Measurements from ENCODE around the gene PPARD. TPM values are rescaled to one million over a fixed set of nuclear protein-coding genes. Genes with fewer than 3 reads are reported as not detected.

The PPARD gene
- total RNA-seq, 1 donor from 2014 or later = 20.8 TPM

DNA sequence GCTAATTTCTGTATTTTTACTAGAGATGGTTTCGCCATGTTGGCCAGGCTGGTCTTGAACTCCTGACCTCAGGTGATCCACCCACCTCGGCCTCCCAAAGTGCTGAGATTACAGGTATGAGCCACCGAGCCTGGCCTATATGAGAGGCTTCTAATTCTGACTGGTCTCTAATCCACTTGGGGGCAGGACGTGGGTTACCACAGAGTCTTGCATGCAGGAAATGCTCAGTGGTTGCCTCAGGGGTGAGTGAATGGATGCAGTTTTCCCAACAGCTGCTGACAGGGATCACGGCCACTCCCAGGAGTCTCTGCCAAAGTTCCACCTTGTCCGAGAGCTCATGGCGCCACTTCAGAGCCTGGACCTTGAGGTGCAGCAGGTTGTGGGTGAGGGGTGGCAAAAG is 103.3 kb downstream of the PPARD start:
- H3K27me3 Mint-ChIP-seq (ENCODE audit: low read depth) = peaks cover 4% of the 10 kb centered on the region
- no peak overlapping the region for H3K27ac Mint-ChIP-seq
- no peak for TF ChIP-seq CTCF (IDR thresholded peaks at IDR 0.05; ENCODE audit: unreplicated experiment)
- H3K36me3 Mint-ChIP-seq = no peaks in the 10 kb centered on the region
- no peak overlapping the region for H3K4me3 Mint-ChIP-seq
- no peak for DNase-seq (ENCODE audit: low spot score in 2 of 2, unreplicated experiment in 2 of 2)
- no peaks in the 10 kb centered on the region for H3K9me3 Mint-ChIP-seq
- no peaks in the 10 kb centered on the region for H3K4me1 Mint-ChIP-seq

- TF ChIP-seq CTCF (IDR thresholded peaks at IDR 0.05; ENCODE audit: unreplicated experiment) = no peak
- peaks cover 4% of the 10 kb centered on the region for H3K27me3 Mint-ChIP-seq (ENCODE audit: low read depth)
- H3K4me1 Mint-ChIP-seq = peaks cover 16% of the 10 kb centered on the region
- no peaks in the 10 kb centered on the region for H3K36me3 Mint-ChIP-seq
- no peak overlapping the region for H3K27ac Mint-ChIP-seq
- DNase-seq (ENCODE audit: low spot score in 2 of 2, unreplicated experiment in 2 of 2) = no peak
- H3K9me3 Mint-ChIP-seq = no peaks in the 10 kb centered on the region
- no peak overlapping the region for H3K4me3 Mint-ChIP-seq
Observed at GRCh38 chr6:35448191-35448590, 105.8 kb downstream of the PPARD start.

DNA sequence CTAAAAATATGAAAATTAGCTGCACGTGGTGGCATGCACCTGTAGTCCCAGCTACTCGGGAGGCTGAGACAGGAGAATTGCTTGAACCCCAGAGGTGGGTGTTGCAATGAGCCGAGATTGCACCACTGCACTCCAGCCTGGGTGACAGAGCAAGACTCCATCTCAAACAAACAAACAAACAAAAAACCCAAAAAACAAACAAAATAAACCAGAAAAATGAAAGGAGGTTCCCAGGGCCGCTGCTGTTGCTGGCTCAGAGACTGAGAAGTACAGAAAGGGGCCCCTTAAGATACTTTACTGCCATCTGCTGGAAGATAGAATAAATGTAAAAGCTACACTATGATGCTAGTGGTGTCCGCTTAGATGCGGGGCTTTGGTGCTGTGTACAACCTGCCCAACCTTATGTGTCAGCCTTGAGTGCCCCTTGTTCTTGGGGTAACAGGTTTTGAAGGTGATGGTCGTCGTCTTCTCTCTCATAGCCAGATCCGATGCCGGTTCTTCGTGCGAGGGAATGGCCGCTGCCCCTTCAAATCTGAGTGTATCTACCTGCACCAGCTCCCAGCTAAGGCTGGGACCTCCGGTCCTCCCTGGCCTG is 107.0 kb downstream of the PPARD start:
- Mint-ChIP-seq H3K4me1 (peaks cover 27% of the 10 kb centered on the region), H3K4me3 (no peak overlapping the region), H3K9me3 (no peaks in the 10 kb centered on the region), H3K27ac (no peak overlapping the region), H3K36me3 (no peaks in the 10 kb centered on the region), H3K27me3 (ENCODE audit: low read depth) (peaks cover 4% of the 10 kb centered on the region)
- TF ChIP-seq CTCF (IDR thresholded peaks at IDR 0.05; ENCODE audit: unreplicated experiment) = peak; percentile 46
- DNase-seq (ENCODE audit: low spot score in 2 of 2, unreplicated experiment in 2 of 2) = no peak

- Mint-ChIP-seq H3K27me3 (ENCODE audit: low read depth) (peaks cover 4% of the 10 kb centered on the region), H3K4me1 (peaks cover 32% of the 10 kb centered on the region), H3K27ac (peak overlapping the region; percentile 39), H3K36me3 (peaks cover 9% of the 10 kb centered on the region), H3K4me3 (peak overlapping the region; percentile 74), H3K9me3 (no peaks in the 10 kb centered on the region)
- TF ChIP-seq CTCF (IDR thresholded peaks at IDR 0.05; ENCODE audit: unreplicated experiment) = no peak
- no peak for DNase-seq (ENCODE audit: low spot score in 2 of 2, unreplicated experiment in 2 of 2)
Observed at GRCh38 chr6:35451354-35452182, 109.2 kb downstream of the PPARD start.

DNA sequence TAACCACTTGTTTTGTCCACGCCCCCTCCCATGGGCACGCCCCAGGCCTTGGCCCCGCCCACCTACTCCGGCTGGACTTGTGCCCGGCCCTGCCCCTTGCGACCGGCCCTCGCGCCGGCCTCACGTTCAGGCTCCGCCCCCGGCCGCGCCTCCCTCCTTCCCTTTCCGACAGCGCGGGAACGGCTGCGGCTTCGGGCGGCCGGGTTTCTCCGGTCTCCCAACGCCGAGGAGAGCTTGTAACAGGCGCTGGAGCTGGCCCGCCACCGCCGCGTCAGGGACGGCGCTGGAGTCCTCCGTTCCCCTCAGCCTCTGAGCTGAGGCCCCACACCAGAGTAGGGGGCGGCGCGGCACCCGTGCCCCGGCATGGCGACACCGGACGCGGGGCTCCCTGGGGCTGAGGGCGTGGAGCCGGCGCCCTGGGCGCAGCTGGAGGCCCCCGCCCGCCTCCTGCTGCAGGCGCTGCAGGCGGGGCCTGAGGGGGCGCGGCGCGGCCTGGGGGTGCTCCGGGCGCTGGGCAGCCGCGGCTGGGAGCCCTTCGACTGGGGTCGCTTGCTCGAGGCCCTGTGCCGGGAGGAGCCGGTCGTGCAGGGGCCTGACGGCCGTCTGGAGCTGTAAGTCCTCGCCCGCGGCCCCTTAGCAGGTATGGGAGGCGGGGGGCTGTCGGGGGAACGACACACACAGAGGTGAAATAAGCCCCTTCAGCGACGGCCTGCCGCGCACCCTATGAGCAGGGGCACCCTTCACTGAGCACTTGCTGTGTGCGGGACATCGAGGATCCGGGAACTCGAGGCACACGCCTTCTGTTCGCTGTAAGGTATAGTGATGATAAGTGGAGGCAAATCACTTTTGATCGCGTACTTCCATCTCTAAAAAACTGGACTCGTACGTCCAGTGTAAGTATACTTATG is 110.1 kb downstream of the PPARD start, which contains the start of gene FANCE:
Gene FANCE, plus strand, starts transcription at position 156 of the 908 bp plus-strand sequence. Its CDS starts 208 bp downstream, at position 364.
- Mint-ChIP-seq H3K9me3 (no peaks in the 10 kb centered on the region), H3K27ac (peak within 1 kb of the TSS; percentile 60)

More for the DNA sequence above, 110.1 kb downstream of the PPARD start, which contains the start of gene FANCE:
- Mint-ChIP-seq H3K27me3 (ENCODE audit: low read depth) (peaks cover 4% of the 10 kb centered on the region), H3K36me3 (peaks cover 9% of the 10 kb centered on the region), H3K4me3 (peak within 1 kb of the TSS; percentile 74), H3K4me1 (peaks cover 32% of the 10 kb centered on the region)
- DNase-seq (ENCODE audit: low spot score in 2 of 2, unreplicated experiment in 2 of 2) = peak; percentile 91 to 98
- TF ChIP-seq CTCF (IDR thresholded peaks at IDR 0.05; ENCODE audit: unreplicated experiment) = no peak

All from mesothelial cell of epicardium (in vitro differentiated cells).